HL-60 (cell line): ENCODE data around the gene TYK2.

Experiments used
- DNase-seq, 2 experiments: peaks; one replicate each; pipeline ENCODE4 v3.0.0-alpha.2; 2010 to 2020; ENCODE audit warnings: low read depth in 1 of 2, low spot score in 1 of 2
- H3K27ac ChIP-seq: fragments of 250-450 bp; sonication (Bioruptor Pico); replicated peaks from 2 replicates; pipeline ENCODE4 v1.5.1; 2020; ENCODE audit warnings: mild to moderate bottlenecking, moderate library complexity
- H3K27me3 ChIP-seq: fragments of 250-450 bp; sonication (Bioruptor Pico); 2 replicates; pipeline ENCODE4 v1.5.1; 2021; ENCODE audit warnings: mild to moderate bottlenecking, moderate library complexity; ENCODE audit not compliant: insufficient read depth, poor library complexity, severe bottlenecking
- H3K4me3 ChIP-seq: replicated peaks from 2 replicates; pipeline ENCODE4 v1.5.1; 2011; ENCODE audit warnings: mild to moderate bottlenecking, control low read depth, low read length; ENCODE audit not compliant: insufficient read depth
- CTCF ChIP-seq: IDR thresholded peaks from one replicate; pipeline ENCODE4 v1.5.1; 2011; ENCODE audit warnings: low read length, control low read depth, inconsistent platforms; ENCODE audit not compliant: insufficient read depth
- GABPA ChIP-seq: IDR thresholded peaks from 2 replicates; pipeline ENCODE4 v1.6.1; 2012; ENCODE audit warnings: low read depth
- POLR2AphosphoS5 ChIP-seq: IDR thresholded peaks from 2 replicates; pipeline ENCODE4 v1.6.1; 2012; ENCODE audit warnings: low read depth
- REST ChIP-seq: IDR thresholded peaks from 2 replicates; pipeline ENCODE4 v1.6.1; 2012; ENCODE audit warnings: low read depth; ENCODE audit not compliant: insufficient replicate concordance
- SPI1 ChIP-seq: IDR thresholded peaks from 2 replicates; pipeline ENCODE4 v1.6.1; 2012; ENCODE audit warnings: low read depth, mild to moderate bottlenecking, borderline replicate concordance

Gene TYK2

DNA sequence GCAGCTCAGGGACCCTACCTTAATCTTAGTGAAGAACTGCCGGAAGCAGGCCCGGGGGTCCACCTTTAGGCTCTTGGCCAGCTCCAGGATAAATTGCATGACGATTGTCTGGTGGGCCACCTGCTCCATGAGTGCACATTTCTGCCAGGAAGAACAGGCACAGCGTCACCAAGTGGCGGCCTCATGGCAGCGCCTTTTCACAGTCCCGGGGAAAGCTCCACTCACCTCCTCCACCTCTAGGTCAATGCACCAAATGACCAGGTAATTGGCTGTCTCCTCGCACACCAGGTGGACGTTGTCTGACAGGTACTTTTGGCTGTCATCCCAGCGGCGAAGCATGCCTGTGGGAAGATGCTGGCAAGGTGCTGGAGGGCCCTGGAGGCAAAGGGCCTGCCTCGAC is 14.6 kb upstream of the TYK2 start:
- Histone ChIP-seq H3K27ac (no peak overlapping the region), H3K27me3 (no peaks in the 10 kb centered on the region), H3K4me3 (no peak overlapping the region)
- TF ChIP-seq CTCF (no peak), POLR2AphosphoS5 (no peak), REST (no peak), GABPA (no peak), SPI1 (no peak)
- DNase-seq: no peak

DNA sequence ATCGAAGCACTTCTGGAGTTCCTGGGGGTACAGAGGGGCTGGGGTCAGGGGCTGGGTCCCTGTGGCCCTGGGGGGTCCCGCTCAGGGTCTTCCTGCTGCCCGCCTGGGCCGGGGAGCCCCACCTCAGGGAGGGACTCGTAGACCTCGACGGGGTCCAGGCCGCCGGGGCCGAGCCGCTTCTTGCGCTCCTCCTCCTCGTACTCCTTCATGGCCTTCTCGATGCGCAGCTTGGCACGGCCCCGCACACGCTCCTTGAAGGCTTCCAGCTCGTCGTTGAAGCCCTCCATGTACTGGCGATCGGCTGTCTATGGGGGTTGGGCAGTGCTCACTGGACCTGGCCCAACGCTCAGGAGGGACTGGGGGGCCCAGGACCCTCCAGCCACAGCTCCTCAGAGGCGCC is 12.8 kb upstream of the TYK2 start:
- no peak for DNase-seq
- H3K4me3 ChIP-seq: no peak overlapping the region
- TF ChIP-seq SPI1 (no peak), CTCF (no peak), REST (no peak), POLR2AphosphoS5 (no peak), GABPA (no peak)
- H3K27ac ChIP-seq: no peak overlapping the region
- H3K27me3 ChIP-seq: no peaks in the 10 kb centered on the region

DNA sequence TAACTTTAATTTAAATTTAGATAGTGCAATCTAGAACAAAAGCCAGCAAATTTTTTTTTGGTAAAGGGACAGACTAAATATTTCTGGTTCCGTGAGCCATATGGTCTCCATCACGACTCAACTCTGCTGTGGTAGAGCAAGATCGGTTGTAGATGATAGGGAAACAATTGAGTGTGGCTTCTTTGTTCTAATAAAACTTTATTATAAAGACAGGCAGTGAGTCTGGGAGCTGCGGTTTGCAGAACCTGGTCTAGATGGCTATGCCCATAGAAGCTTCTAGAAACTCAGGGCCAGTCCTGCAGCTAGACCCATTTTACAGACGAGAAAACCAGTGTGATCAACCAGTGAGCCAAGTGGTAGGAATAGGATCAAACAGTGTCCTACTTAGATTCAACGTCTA is 11.7 kb upstream of the TYK2 start:
- no peak overlapping the region for H3K4me3 ChIP-seq
- no peak overlapping the region for H3K27ac ChIP-seq
- no peaks in the 10 kb centered on the region for H3K27me3 ChIP-seq
- no peak for DNase-seq
- TF ChIP-seq SPI1 (no peak), REST (no peak), CTCF (no peak), POLR2AphosphoS5 (no peak), GABPA (no peak)
